Measurements from ENCODE around the gene DCAF15. TPM values are rescaled to one million over a fixed set of nuclear protein-coding genes. Genes with fewer than 3 reads are reported as not detected.

DCAF15 gene
- total RNA-seq, 2 donors from 2014 or later, result 18.8 to 21.0 TPM

DNA sequence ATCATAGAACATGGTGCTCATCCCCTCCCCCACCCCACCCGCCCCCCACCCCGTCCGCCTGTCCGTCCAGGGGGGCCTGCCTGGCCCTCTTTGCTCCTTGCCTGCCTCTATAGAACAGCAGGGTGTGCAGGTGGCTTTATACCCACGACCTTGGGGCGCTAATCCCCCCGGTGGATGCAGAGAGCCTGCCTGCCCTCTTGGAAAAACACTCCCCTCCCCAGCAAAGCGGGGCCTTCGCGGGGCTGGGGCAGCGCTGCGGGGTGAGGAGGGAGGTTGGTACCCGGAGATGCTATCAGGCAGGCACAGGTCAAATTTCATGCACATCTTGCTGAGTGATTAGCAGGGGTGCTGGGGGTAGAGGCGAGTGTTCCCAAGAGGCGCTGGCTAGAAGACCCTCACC lies 31.9 kb downstream of the DCAF15 start:
- no peak for DNase-seq (ENCODE audit: low spot score)
- intact Hi-C loops (cut with DNase I), result no loop called here

GRCh38 chr19:13984875-13985741 lies 32.8 kb downstream of the DCAF15 start:
- DNase-seq (ENCODE audit: low spot score), result no peak
- intact Hi-C loops (cut with DNase I), result no loop called here

DNA sequence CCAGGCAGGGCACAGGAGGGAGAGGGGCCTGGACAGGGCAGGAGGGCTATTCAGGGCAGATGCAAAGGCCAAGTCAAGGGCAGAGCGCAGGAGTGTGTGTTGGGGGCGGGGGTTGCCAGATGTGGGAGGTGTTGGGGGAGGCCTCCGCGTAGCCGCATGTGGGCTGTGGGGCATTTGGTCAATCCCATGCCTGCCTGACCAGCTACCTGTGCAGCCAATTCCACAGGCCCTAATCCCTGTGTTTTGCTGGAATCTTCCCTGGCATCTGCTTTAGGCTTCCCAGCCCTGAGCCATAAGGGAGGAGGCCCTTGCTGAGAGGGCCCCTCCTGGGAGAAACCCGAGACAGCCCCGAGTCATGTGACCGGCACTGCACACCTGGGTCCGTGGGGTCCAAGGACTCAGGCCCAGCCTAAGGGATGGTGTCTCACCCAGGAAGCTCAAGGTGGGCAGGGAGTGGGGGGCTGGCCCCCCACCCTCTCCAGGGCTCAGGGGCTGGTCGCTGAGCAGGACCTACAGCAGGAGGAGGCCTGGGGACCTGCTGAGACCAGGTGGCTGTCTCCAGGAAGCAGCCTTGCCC lies 33.5 kb downstream of the DCAF15 start:
- DNase-seq (ENCODE audit: low spot score), result no peak
- intact Hi-C loops (cut with DNase I), result no loop called here

DNA sequence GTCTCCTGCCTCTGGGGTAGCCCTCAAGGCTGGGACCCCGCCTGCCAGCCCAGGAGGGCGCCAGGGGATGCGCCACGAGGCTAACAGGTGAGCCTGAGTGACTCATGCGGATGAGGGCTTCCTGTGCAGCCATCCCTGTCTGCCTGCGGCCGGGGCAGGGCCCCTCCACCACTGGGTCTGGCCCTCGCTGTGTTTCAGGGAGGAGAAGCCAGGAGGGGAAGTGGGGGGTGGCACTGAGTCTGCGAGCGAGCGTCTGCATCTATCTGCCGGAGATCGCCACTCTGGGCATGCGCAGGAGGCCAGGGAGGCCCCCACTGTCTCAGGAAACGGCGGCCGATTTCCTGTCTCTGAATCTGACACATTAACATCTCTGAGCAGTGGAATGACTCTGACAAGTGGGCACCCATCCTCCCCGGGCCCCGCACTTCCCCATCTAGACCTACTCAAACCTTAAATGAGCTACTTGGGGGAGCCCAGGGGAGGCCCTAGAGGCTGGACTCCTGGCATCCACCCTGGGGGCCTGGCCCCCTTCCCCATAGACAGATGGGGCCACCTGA lies 34.1 kb downstream of the DCAF15 start:
- DNase-seq (ENCODE audit: low spot score), result peak; percentile 97
- intact Hi-C loops (cut with DNase I), result no loop called here

DNA sequence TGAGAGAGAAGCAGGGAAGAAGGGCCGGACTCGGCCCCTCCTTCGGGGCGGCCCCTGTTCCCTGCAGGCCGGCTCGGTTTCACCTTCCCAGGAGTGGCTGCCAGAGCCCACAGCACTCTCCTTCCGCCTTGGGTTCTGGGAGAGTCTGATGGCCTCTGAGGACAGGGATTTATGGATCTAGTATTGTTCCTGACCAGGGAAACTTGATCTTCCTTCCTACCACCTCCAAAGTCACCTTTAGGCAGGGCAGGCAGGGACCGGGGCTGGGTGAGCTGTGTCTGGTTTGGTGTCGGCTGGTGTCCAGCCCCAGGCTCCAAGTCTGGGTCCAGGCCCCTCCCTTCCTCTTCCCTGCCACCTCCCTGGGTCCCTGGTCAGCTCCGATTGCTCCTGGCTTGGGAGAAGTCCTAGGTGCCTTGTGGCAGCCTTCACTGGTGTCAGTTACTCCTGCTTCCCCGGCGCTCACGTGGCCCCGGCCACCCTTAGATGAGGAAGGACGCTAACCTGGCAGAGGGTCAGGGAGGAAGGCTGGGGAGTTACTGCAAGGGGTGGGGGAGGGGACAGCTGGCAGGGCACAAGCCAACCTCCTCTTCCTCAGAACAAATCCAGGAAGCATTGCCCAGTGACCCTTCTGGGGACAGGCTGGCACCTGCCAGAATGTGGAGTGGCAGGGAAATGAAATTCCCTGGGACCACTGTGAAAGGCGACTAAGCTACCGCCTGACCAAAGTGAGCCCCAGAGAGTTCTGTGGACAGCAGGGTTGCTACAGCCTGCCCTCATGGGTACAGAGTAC lies 35.0 kb downstream of the DCAF15 start:
- no peak for DNase-seq (ENCODE audit: low spot score)
- intact Hi-C loops (cut with DNase I), result no loop called here

GRCh38 chr19:13989487-13989886 lies 37.2 kb downstream of the DCAF15 start:
- intact Hi-C loops (cut with DNase I), result no loop called here
- DNase-seq (ENCODE audit: low spot score), result no peak

- intact Hi-C loops (cut with DNase I), result no loop called here
Measured at GRCh38 chr19:13990085-13990484, 37.8 kb downstream of the DCAF15 start.

GRCh38 chr19:13992025-13992424 lies 39.7 kb downstream of the DCAF15 start:
- intact Hi-C loops (cut with DNase I), result no loop called here
- DNase-seq (ENCODE audit: low spot score), result no peak

More at GRCh38 chr19:13990085-13990484, 37.8 kb downstream of the DCAF15 start:
- DNase-seq (ENCODE audit: low spot score), result no peak

GRCh38 chr19:13993590-13994300 lies 41.4 kb downstream of the DCAF15 start:
- DNase-seq (ENCODE audit: low spot score), result no peak
- intact Hi-C loops (cut with DNase I), result no loop called here

- DNase-seq (ENCODE audit: low spot score), result no peak
- intact Hi-C loops (cut with DNase I), result no loop called here
Measured at GRCh38 chr19:13995017-13995728, 42.9 kb downstream of the DCAF15 start.

DNA sequence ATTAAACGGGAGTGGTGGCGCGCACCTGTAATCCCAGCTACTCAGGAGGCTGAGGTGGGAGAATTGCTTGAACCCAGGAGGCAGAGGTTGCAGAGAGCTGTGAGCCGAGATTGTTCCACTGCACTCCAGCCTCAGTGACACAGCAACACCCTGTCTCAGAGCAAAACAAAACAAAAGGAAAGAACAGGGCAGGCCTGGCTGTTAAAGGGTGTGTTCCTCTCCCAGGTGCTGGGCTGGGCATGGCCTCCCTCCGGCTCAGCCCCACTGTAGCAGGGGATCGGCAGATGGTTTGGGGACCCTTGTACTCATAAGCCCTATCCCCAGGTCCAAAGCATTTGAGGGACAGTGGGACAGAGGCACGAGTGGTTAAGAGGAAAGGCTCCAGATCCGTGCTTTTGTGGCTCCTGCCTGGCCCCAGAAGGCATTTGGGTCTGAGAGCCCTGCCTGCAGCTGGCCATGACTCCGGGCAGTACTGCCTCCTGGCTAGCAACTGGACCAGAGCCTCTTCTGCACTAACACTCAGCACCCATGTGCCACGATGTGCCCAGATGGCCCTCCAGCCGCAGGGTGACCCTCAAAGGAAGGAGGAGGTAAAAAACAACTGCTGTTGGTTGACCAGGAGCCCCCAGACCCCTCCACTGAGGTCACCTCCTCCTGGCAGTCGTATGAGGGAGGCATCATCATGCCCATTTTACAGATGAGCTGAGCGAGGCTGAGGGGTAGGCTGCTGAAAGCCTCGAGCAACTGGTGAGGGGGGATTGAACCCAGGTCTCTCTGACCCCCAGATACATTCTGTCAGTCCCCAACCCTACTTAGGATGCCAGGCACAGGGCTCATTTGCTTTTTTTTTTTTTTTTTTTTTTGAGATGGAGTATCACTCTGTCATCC lies 43.8 kb downstream of the DCAF15 start:
- no peak for DNase-seq (ENCODE audit: low spot score)
- intact Hi-C loops (cut with DNase I), result no loop called here

- DNase-seq (ENCODE audit: low spot score), result no peak
- intact Hi-C loops (cut with DNase I), result no loop called here
Measured at GRCh38 chr19:13996928-13997630, 44.8 kb downstream of the DCAF15 start.

- intact Hi-C loops (cut with DNase I), result no loop called here
- no peak for DNase-seq (ENCODE audit: low spot score)
Measured at GRCh38 chr19:13997631-13997962, 45.3 kb downstream of the DCAF15 start.

- DNase-seq (ENCODE audit: low spot score), result no peak
- intact Hi-C loops (cut with DNase I), result no loop called here
Measured at GRCh38 chr19:13998426-13998825, 46.1 kb downstream of the DCAF15 start.

- DNase-seq (ENCODE audit: low spot score), result no peak
- intact Hi-C loops (cut with DNase I), result no loop called here
Measured at GRCh38 chr19:13999085-13999484, 46.8 kb downstream of the DCAF15 start.

GRCh38 chr19:14000691-14001375 lies 48.5 kb downstream of the DCAF15 start:
- no peak for DNase-seq (ENCODE audit: low spot score)
- intact Hi-C loops (cut with DNase I), result no loop called here

Data from posterior vena cava (tissue), 2 donors.